Muscle of back (tissue), 11 donors: ENCODE results near the gene TMED9. TPM values are rescaled to one million over a fixed set of nuclear protein-coding genes. Genes with fewer than 3 reads are reported as not detected.
"Not testable (repeated sequence)": the region's sequence is repeated elsewhere in the genome, so short reads cannot be mapped to it uniquely, and the experiment has no call there.

Experiments
- DNase-seq, 3 donors: peaks; one replicate each; pipeline versions ENCODE4 v3.0.0 to v3.0.0-alpha.2; 2013
- polyA plus RNA-seq, 10 donors: library from polyadenylated mRNA; unstranded; fragments of 120-200 nt; gene quantifications; one replicate each; pipeline ENCODE4 v1.2.1, GENCODE V29; 2013; ENCODE audit not compliant: insufficient read length in 10 of 10

The TMED9 gene
- polyA plus RNA-seq, 10 donors, result 104 to 148 (median 114) TPM

DNA sequence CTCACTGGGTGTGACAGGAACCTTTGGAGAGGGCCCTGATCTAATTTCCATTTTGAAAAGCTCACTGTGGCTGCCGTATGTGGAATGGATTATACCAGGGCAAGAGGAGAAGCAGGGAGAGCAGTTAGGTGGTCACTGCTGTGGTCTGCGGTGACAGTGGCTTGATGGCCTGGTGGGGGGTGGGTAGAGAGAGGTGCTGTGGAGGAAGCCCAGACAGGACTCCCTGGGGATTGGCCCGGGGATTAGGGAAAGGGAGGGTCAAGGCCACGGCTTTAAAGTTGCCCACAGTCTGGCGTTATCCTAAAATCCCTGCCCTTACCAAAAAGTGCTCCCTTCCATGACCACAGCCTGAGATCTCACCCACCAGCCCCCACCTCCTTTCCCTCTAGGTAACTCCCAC, 12.7 kb downstream of the TMED9 start:
- no peak for DNase-seq

DNA sequence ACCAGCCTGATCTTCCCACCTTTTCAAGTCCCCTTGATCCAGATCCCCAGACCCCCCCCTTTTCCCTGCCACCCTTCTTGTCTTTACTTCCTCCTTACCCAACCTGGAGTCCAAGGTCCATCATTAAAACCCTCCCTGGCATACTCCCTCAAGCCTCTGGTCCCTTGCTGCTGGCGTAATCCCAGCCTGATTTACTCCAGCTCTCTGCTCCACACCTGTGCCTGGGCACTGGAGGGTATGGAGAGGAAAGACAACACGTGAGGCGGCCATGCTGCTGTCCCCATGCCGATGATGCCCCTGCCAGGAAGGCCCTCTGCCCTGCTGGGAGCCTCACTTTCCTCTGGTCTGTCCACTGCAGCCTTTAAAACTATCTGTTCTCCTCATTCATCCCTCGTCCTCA, 13.1 kb downstream of the TMED9 start:
- DNase-seq, result no peak

DNA sequence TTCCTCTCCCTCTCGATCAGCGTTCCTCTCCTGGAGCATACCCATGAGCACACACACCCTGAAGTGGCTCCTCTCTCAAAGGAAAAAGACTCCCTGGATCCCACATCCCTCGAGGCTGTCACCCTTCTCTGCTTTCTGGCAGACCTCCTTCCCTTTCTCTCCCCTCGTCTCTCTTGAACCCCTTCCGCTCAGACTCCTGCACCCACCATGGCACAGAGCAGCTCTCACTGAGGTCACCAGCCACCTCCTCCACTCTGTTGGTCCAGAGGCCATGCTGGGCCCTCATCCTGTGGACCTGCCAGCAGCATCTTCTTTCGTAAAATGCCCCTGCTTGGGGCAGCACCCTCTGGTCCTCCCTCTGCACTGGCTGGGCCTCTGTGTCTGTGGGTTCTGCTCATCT, 13.7 kb downstream of the TMED9 start:
- DNase-seq, result no peak

DNA sequence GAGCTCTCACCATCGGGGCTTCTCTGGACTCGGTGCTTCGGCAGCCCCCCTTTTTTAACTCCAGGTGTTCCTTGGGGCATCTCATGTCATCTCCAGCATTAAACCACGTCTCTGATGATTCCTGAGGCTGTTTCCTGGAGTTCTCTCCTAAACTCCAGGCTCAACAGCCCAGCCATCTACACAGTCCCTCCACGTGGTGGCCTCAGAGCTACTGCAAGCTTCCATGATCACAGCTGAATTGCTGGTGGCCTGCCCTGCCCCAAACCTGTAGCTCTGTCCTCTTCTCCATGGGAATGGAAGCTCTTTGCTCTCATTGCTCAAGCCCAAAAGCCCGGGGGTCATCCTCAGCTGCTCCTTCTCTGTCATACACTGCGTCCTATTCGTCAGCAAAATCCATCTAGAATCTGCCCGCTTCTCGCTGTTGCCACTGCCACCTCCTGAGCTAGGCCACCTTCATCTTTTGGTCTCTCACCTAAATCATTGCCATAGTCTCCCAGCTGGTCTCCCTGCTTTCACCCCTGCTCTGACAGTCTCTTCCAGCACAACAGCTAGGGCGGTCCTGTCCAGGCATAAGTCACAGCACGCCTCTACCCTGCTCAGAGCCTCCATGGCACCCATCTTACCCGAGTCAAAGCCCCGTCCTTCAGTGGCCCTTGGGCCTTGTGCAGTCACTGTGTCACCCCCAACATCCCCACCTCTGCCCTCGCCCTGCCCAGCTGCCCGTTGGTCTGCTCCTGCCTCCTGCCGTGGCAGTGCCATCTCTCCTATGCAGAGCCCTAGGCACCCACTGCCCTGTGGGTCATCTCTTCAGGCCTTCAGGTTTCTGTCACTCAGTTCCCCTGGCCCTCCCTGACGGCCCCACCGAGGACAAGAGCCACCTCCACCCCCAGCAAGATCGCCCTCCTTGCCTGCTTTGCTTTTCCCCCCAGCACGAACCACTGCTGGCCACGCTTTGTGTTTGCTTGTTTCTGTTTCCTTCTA, 14.4 kb downstream of the TMED9 start:
- DNase-seq, result no peak

DNA sequence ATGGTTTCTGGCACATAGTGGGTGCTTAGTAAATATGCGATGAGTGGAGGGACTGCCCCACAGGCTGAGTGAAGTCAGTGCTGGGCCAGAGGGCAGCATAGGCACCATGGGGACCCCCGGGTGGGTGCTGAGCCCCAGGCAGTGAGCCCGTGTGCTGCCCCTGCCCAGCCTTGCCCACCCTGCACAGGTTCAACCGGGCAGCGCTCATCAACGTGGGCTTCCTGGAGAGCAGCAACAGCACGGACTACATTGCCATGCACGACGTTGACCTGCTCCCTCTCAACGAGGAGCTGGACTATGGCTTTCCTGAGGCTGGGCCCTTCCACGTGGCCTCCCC, 15.1 kb downstream of the TMED9 start:
- no peak for DNase-seq

DNA sequence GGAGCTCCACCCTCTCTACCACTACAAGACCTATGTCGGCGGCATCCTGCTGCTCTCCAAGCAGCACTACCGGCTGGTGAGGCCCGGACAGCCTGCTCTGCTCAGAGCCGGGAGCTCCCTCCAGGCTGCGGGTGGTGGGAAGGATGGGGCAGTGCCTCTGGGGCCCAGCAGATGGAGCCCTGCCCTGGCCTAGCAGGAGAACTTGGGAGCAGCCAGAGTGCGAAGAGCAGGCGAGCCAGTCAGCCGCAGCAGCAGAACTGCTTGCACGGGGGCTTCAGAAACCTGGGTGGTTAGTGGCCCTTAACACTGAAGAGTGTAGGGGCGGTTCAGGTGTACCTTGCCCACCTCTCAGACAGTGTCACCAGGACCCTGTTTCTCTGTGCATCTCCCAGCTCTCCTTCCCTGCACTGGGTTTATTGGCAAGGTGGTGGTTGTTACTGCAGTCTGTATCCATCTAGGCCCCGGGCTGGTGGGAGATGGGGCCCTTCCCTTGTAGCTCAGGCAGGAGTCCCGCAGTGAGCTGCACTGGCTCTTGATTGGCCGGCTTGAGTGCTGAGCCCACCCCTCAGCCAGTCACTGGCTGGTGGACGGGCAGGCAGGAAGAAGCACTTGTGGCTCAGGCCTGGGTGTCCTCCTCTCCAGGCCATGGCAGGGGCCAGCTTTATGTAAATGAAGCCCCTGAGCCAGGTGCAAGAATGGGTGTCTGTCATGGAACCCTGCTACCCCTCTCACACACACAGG, 15.6 kb downstream of the TMED9 start:
- DNase-seq, result peak; percentile 58 to 89 (median 77)

DNA sequence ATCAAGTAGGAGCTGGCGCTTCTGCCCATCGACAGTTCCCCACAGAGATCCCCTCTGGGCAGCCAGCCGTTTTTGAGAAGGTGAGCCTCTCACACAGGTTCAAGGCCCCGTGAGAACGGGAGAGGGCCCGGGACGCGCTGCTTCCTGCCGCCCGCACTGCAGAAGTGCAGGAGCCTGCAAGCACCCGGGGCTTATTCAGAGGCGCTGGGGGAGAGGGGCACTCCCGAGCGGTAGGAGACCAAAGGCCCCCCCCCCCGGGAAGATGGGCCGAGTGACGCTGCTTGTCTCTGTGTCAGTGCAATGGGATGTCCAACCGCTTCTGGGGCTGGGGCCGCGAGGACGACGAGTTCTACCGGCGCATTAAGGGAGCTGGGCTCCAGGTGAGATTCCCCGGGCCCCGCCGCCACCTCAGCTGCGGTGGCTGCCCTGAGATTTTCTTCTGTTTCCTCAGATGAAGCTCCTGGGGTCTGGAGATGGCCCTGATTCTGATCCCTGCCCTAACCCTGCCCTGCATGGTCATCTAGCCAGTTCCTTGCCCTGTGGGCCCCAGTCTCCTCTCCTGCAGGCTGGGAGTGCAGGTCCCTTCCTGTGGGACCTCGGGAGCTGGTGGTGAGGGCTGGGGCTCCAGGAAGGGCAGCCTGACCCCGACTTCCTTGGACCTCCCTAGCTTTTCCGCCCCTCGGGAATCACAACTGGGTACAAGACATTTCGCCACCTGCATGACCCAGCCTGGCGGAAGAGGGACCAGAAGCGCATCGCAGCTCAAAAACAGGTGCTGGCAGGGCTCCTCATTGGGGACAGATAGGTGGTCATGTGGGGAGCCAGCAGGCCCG, 16.5 kb downstream of the TMED9 start:
- no peak for DNase-seq

DNA sequence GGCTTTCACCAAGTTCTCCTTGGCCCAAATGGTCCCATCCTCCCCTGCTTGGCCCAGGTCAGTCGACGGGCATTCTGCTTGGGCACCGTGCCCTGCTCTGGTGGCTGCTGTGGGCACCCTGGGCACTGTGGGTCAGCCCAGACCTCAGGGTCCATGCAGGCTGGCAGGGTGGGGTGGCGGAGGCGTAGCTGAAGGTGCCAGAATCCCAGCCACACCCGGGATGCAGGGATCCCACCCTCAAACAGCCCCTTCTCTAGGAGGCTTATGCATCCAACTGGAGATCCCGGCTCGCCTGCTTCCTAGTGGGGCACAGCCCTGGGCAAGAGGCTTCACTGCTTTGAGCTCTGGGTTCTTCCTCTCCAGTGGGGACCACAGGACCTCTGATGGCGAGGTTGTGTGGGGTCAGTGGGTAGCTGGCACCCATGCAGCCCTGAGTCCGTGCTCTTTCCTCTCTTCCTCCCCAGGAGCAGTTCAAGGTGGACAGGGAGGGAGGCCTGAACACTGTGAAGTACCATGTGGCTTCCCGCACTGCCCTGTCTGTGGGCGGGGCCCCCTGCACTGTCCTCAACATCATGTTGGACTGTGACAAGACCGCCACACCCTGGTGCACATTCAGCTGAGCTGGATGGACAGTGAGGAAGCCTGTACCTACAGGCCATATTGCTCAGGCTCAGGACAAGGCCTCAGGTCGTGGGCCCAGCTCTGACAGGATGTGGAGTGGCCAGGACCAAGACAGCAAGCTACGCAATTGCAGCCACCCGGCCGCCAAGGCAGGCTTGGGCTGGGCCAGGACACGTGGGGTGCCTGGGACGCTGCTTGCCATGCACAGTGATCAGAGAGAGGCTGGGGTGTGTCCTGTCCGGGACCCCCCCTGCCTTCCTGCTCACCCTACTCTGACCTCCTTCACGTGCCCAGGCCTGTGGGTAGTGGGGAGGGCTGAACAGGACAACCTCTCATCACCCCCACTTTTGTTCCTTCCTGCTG, 17.4 kb downstream of the TMED9 start:
- DNase-seq, result no peak

DNA sequence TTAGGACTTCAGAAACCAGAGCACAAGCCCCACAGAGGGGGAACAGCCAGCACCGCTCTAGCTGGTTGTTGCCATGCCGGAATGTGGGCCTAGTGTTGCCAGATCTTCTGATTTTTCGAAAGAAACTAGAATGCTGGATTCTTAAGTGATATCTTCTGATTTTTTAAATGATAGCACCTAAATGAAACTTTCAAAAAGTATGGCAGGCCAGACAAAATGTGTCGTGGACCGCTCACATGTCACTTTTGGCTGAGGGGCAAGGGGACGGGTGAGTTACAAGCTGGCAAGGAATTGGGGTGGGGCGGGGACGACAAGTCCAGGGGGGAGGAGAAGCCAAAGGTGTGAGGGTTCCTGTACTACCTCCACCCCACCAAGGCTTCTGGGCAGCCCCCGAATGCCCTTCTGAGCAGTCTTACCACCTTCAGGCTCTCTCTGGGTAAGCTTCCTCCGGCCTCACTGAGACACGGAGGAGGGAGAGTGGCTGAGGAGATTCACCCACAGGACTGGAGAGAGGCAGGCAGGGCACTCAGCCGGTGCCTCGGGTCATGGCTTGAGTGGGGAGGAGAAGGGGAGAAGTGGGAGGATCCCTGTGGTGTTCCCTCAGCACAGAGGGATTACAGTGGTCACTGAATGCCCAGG, 18.2 kb downstream of the TMED9 start:
- DNase-seq, result no peak

DNA sequence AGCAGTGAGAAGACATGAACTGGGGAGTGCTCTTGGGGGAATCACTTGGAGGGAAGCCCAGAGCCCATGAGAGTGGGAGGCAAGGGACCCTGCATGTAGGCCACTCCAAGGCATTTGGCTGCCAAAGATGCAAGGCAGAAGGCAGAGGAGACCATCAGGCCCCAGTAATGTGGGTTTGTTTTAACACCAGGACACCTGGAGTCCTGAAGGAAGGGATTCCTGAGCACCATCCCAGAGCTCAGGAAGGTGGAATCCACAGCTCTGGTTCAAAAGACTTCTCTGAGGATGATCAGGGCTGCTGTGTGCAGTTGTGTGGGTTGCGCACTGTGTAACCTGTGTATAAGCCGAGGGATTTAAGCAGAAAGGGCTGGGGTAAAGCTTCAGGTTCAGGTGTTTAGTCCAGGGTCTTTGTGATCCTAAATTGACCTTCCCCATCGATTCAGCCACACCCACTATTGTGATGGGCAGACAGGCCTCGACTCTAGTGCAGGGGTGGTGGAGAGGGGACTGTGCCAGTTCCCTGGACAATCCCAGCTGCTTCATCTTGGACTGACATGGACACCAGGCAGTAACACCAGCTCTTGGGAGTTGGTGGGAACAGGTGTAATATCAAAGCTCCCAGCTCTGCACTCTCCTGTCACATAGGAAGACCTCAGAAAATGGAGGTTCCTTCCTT, 18.9 kb downstream of the TMED9 start:
- no peak for DNase-seq

DNA sequence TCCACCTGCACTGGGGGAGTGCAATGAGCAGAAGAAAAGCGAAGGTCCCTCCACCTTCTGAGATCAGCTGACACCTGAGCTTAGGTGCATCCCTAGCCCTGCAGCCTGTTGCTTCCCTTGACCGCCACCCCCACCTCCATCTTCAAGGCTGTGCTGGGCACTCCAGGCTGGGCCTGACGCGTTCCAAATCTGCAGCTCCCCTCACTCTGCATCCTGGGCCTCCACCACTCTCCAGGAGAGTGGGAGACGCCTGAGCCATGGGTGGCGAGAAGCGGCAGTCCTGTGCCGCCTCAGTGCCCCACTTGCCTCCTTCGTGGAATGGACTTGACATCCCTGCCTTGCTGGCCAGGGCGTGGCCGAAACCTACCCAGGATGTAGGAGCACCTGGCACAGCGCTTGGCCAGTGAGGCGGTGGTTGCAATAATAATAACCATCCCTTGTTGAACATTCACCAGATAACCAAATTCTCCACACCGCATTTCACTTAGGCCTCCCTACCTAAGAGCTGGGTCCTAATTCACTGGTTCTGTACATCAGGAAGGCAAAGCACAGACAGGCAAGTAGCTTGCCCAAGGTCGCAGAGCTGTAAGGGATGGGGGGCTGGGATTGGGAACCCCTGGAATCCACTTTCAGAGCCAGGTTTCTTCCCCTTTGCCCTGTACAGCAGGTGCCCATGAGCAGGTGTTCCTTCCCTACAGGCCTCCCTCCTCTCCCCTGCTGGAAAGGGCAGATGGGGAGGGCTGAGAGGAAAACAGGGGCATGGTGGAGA, 19.6 kb downstream of the TMED9 start:
- DNase-seq, result no peak

DNA sequence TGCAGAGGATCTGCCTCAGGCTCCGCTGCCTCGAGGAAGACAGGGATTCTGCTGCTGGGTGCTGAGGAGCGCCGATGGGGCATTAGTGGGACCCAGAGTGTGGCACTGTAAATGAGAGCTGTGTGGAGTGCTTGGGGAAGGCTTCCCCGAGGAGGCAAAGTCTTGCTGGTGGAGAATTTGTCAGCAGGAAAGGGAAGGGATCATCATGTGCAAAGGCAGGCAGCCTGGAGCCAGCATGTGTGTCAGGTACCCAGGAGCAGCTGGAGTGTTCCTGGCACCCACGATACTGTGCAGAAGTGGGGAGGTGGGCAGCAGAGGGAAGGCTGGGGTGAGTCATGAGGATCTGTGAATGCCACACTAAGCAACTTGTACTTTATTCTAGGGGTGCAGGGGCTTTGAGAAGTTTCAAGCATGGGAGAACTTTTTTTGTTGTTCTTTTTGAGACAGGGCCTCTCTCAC, 20.2 kb downstream of the TMED9 start:
- no peak for DNase-seq

DNA sequence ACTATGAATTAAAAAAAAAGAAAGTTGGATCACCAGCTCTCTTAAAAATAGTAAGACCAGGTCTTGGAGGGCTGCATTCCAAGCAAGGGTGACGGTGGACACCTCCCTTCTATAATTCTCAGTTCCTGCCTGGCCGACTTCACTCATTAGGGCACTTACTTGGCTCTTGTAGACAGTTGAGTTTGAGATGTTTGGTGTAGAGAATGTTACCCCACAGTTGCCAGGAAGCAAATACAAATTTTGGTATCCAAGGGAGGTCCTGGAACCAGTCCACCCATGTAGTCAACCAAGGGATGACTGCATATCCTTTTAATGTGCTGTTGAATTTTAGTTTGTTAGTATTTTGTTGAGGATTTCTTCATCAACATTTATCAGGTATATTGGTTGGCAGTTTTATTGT, 28.6 kb downstream of the TMED9 start:
- DNase-seq, result no peak

DNA sequence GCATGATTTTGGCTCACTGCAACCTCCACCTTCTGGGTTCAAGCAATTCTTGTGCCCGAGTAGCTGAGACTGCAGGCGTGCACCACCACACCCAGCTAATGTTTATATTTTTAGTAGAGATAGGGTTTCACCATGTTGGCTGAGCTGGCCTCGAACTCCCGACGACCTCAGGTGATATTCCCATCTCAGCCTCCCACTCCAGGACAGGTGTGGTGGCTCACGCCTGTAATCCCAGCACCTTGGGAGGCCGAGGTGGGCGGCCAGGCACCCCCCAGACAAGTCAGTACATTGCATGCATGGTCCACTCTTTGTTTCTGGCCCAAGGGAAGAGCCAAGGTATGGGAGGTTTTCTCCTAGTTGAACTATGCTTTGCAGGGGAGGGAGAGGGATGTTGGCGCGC, 32.2 kb downstream of the TMED9 start:
- not testable (repeated sequence) for DNase-seq

DNA sequence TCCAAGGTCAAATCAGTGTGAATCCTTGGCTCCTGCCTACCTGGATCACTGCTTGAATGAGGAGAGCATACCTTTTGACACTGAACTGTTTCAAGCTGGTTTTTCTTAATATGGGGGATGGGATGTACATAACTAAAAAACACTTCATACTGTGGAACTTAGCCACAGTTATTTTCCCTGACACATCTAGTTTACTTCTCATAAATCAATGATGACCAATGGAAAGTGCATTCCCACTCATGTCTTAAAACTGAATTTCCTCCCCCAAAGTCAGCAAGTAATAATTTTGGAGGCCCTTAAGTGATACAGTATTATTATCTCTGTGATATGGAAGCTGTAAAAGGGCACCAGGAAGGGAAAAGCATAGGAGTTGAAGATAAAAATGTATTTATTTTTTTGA, 38.2 kb downstream of the TMED9 start:
- not testable (repeated sequence) for DNase-seq

DNA sequence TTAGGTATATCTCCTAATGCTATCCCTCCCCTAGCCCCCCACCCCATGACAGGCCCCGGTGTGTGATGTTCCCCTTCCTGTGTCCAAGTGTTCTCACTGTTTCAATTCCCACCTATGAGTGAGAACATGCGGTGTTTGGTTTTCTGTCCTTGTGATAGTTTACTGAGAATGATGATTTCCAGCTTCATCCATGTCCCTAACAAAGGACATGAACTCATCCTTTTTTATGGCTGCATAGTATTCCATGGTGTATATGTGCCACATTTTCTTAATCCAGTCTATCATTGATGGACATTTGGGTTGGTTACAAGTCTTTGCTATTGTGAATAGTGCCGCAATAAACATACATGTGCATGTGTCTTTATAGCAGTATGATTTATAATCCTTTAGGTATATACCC, 42.9 kb downstream of the TMED9 start:
- not testable (repeated sequence) for DNase-seq

DNA sequence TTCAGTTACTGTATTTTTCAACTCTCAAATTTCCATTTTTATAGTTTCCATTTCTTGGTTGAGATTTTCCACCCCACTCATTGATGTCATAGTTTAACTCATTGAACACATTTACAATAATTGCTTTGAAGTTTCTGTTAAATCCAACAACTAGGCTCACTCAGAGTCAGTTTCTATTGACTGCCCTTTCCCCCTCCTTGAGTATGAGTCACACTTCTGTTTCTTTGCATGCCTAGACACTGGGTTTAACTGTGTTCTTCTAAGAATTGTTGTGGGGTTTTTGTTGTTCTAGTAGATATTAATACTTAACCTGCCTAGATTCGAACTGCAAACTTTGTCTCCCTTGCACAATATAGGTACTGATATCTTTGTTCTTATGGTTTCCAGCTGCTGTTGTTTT, 53.5 kb downstream of the TMED9 start:
- DNase-seq, result not testable (repeated sequence)
